ENCODE results near the gene PTPRG. TPM values are rescaled to one million over a fixed set of nuclear protein-coding genes. Genes with fewer than 3 reads are reported as not detected.

Gene PTPRG
- total and polyA plus RNA-seq, 10 of the 15 experiments (the other 5 are each of a cell fraction or from before 2014, with no cell fraction given) = 0.29 to 20.7 (median 1.4) TPM

- TF ChIP-seq E2F8 (IDR thresholded peaks at IDR 0.05; ENCODE audit: low read depth, partially characterized antibody) = no peak
- TF ChIP-seq ASH2L (IDR thresholded peaks at IDR 0.05; ENCODE audit: borderline replicate concordance, low read depth) = no peak
- TF ChIP-seq IKZF1 (conservative IDR thresholded peaks at IDR 0.05) = no peak
- no peak for TF ChIP-seq POLR2AphosphoS5 (IDR thresholded peaks at IDR 0.05; ENCODE audit: low read length)
- no peak for TF ChIP-seq SIN3A (IDR thresholded peaks at IDR 0.05; ENCODE audit: low read depth, low read length)
- TF ChIP-seq YBX1 (IDR thresholded peaks at IDR 0.05) = no peak
- no peak for TF ChIP-seq PAX8 (IDR thresholded peaks at IDR 0.05)
- TF ChIP-seq BHLHE40 (IDR thresholded peaks at IDR 0.05; ENCODE audit: borderline replicate concordance in 1 of 2, low read depth in 2 of 2, low read length in 1 of 2) = no peak
- no peak for TF ChIP-seq CBX3 (IDR thresholded peaks at IDR 0.05; ENCODE audit: borderline replicate concordance, low read depth)
- TF ChIP-seq STAT3 (IDR thresholded peaks at IDR 0.05; ENCODE audit: low read depth, low read length) = no peak
- no peak for TF ChIP-seq TBL1XR1 (IDR thresholded peaks at IDR 0.05; ENCODE audit: low read depth, low read length)
Measured at GRCh38 chr3:62323241-62323640, 761.9 kb downstream of the PTPRG start (continued).

GRCh38 chr3:62325896-62326295 is 764.5 kb downstream of the PTPRG start:
- H4K20me1 ChIP-seq (ENCODE audit: control insufficient read depth, insufficient read depth) = no peaks in the 10 kb centered on the region
- no peaks in the 10 kb centered on the region for H3K9me3 ChIP-seq (replicated peaks; ENCODE audit: control insufficient read depth, insufficient read depth, low read length)
- ChIA-PET CTCF (interaction anchor here (1.3 kb wide), 1 partner anchor 9 kb away, joined by 4 read pairs; no protein-coding TSS in a partner anchor), RAD21 (ENCODE audit: unreplicated experiment) (interaction anchor here (0.7 to 1.4 kb wide), 2 partner anchors 87 to 142 kb away, joined by 3 to 5 read pairs; no protein-coding TSS in a partner anchor), POLR2A (no interaction called here), SMC1A (ENCODE audit: uncharacterized antibody, unreplicated experiment) (interaction anchor here (1.0 to 1.7 kb wide), 2 partner anchors 15 to 30 kb away, joined by 3 to 8 read pairs; no protein-coding TSS in a partner anchor)
- H3K79me2 ChIP-seq (ENCODE audit: control insufficient read depth, insufficient read depth, low read length) = no peaks in the 10 kb centered on the region
- DNase-seq (ENCODE audit: low read depth, low spot score) = no peak
- H2AFZ ChIP-seq (ENCODE audit: control insufficient read depth, low read depth, low read length) = no peak overlapping the region
- no peak for ATAC-seq
- no TSS peak for BruUV-seq (replicated peaks)
- no peak overlapping the region for H3K27ac ChIP-seq (ENCODE audit: control insufficient read depth, insufficient read depth)
- in situ Hi-C loops (cut with MboI) (loop anchor here (5.0 kb wide), 1 partner anchor 231 kb away; no protein-coding TSS in a partner anchor), intact Hi-C loops (cut with micrococcal nuclease; ENCODE audit: unreplicated experiment) (no loop called here)
- H3K36me3 ChIP-seq (ENCODE audit: control insufficient read depth in 2 of 2, insufficient read depth in 2 of 2, low read length in 1 of 2) = no peaks in the 10 kb centered on the region
- H3K9ac ChIP-seq (ENCODE audit: control insufficient read depth, insufficient read depth, low read length) = no peak overlapping the region
- H3K4me3 ChIP-seq = no peak overlapping the region
- FAIRE-seq = no peak
- no peaks in the 10 kb centered on the region for H3K4me1 ChIP-seq (ENCODE audit: control insufficient read depth, insufficient read depth, low read length)
- WGBS (ENCODE audit: insufficient coverage, insufficient replicate concordance, low lambda C conversion rate, missing lambda C conversion rate) = 93% methylated on average over 7 of the region's 8 CpGs
- no peaks in the 10 kb centered on the region for H3K27me3 ChIP-seq (replicated peaks in 1 of 2; ENCODE audit: control insufficient read depth in 2 of 2, insufficient read depth in 2 of 2, low read length in 1 of 2)
- no peak overlapping the region for H3K4me2 ChIP-seq (ENCODE audit: control insufficient read depth, insufficient read depth)
- TF ChIP-seq USF2 (IDR thresholded peaks at IDR 0.05; ENCODE audit: borderline replicate concordance, low read depth, low read length) (no peak), RCOR1 (conservative IDR thresholded peaks at IDR 0.05; ENCODE audit: low read depth, low read length) (no peak), ZBTB33 (IDR thresholded peaks at IDR 0.05) (no peak)
